Measurements from ENCODE around the gene P2RY2.
A peak's percentile ranks its signal among the peaks of the same experiment; 100 is the strongest.
"Not testable (repeated sequence)": the region's sequence is repeated elsewhere in the genome, so short reads cannot be mapped to it uniquely, and the experiment has no call there.

P2RY2 gene

GRCh38 chr11:73229896-73230875, 12.1 kb downstream of the P2RY2 start:
- no peak for DNase-seq
- no peaks in the 10 kb centered on the region for H3K27me3 ChIP-seq

GRCh38 chr11:73230931-73231330, 12.8 kb downstream of the P2RY2 start:
- Histone ChIP-seq H3K27me3 (no peaks in the 10 kb centered on the region), H3K36me3 (no peaks in the 10 kb centered on the region), H3K4me1 (no peaks in the 10 kb centered on the region), H3K4me3 (ENCODE audit: low read depth, low read length) (no peak overlapping the region), H3K9me3 (no peaks in the 10 kb centered on the region)
- TF ChIP-seq, protein P1, sequence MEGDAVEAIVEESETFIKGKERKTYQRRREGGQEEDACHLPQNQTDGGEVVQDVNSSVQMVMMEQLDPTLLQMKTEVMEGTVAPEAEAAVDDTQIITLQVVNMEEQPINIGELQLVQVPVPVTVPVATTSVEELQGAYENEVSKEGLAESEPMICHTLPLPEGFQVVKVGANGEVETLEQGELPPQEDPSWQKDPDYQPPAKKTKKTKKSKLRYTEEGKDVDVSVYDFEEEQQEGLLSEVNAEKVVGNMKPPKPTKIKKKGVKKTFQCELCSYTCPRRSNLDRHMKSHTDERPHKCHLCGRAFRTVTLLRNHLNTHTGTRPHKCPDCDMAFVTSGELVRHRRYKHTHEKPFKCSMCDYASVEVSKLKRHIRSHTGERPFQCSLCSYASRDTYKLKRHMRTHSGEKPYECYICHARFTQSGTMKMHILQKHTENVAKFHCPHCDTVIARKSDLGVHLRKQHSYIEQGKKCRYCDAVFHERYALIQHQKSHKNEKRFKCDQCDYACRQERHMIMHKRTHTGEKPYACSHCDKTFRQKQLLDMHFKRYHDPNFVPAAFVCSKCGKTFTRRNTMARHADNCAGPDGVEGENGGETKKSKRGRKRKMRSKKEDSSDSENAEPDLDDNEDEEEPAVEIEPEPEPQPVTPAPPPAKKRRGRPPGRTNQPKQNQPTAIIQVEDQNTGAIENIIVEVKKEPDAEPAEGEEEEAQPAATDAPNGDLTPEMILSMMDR (IDR thresholded peaks at IDR 0.05; ENCODE audit: low read depth, low read length): no peak
- no peak for DNase-seq

More at GRCh38 chr11:73229896-73230875, 12.1 kb downstream of the P2RY2 start:
- TF ChIP-seq, protein P1 (IDR thresholded peaks at IDR 0.05; ENCODE audit: low read depth, low read length): no peak
- Histone ChIP-seq H3K36me3 (no peaks in the 10 kb centered on the region), H3K9me3 (no peaks in the 10 kb centered on the region), H3K4me1 (no peaks in the 10 kb centered on the region), H3K4me3 (ENCODE audit: low read depth, low read length) (no peak overlapping the region)

DNA sequence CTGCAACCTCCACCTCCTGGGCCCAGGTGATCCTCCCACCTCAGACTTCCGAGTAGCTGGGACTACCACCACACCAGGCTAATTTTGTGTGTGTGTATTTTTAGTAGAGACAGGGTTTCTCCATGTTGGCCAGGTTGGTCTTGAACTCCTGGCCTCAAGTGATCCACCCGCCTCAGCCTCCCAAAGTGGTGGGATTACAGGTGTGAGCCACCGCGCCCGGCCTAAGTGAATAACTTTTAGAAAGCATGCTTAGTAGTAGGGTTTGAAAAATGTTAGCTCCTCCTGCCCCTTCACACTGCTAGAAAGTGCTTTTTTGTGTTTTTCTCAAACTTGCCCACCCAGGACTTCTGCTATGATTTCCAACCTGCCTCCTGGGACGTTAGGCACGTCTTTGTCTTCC, 14.4 kb downstream of the P2RY2 start:
- H3K4me1 ChIP-seq; H3K27me3 ChIP-seq; DNase-seq; H3K36me3 ChIP-seq; H3K9me3 ChIP-seq; H3K4me3 ChIP-seq (ENCODE audit: low read depth, low read length): not testable (repeated sequence)

GRCh38 chr11:73233211-73233610, 15.1 kb downstream of the P2RY2 start:
- no peaks in the 10 kb centered on the region for H3K9me3 ChIP-seq
- DNase-seq: no peak
- no peak overlapping the region for H3K4me3 ChIP-seq (ENCODE audit: low read depth, low read length)
- no peaks in the 10 kb centered on the region for H3K36me3 ChIP-seq
- no peaks in the 10 kb centered on the region for H3K27me3 ChIP-seq
- peaks cover 3% of the 10 kb centered on the region; the same call in 1 of the 2 replicates for H3K4me1 ChIP-seq
- TF ChIP-seq, protein P1 (IDR thresholded peaks at IDR 0.05; ENCODE audit: low read depth, low read length): no peak

DNA sequence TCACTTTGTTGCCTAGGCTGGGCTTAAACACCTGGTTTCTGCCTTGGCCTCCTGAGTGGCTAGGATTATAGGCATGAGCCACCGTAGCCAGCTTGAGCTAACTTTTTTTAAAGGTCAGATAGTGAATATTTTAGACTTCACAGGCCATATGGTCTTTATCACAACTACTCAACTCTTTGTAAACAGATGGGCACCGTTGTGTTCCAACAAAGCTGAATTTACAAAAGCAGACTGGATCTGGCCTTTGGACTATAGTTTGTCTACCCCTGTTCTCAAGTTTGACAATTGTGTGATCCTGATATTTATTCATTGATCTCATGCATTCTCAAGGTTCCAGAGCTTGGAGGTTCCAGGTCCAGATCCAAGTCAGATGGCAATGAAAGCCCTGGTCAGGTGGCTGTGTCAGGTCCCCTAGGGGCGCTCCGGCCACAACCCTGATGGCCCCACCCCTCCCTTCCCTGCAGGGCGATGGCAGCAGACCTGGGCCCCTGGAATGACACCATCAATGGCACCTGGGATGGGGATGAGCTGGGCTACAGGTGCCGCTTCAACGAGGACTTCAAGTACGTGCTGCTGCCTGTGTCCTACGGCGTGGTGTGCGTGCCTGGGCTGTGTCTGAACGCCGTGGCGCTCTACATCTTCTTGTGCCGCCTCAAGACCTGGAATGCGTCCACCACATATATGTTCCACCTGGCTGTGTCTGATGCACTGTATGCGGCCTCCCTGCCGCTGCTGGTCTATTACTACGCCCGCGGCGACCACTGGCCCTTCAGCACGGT, 15.8 kb downstream of the P2RY2 start:
- Histone ChIP-seq H3K4me1 (peaks cover 3% of the 10 kb centered on the region; the same call in 1 of the 2 replicates), H3K27me3 (no peaks in the 10 kb centered on the region), H3K9me3 (no peaks in the 10 kb centered on the region), H3K36me3 (no peaks in the 10 kb centered on the region), H3K4me3 (ENCODE audit: low read depth, low read length) (no peak overlapping the region)
- no peak for DNase-seq
- TF ChIP-seq, protein P1 (IDR thresholded peaks at IDR 0.05; ENCODE audit: low read depth, low read length): no peak

- TF ChIP-seq, protein P1 (IDR thresholded peaks at IDR 0.05; ENCODE audit: low read depth, low read length): no peak
- Histone ChIP-seq H3K4me1 (peaks cover 3% of the 10 kb centered on the region; the same call in 1 of the 2 replicates), H3K9me3 (no peaks in the 10 kb centered on the region), H3K27me3 (no peaks in the 10 kb centered on the region), H3K36me3 (no peaks in the 10 kb centered on the region), H3K4me3 (ENCODE audit: low read depth, low read length) (no peak overlapping the region)
- DNase-seq: peak; percentile 4
These were observed 16.5 kb downstream of the P2RY2 start for GRCh38 chr11:73234471-73235181.
